HuH-7 (cell line): Measurements from ENCODE around the gene PRKCZ.
A peak's percentile ranks its signal among the peaks of the same experiment; 100 is the strongest.

Experiments used
- DNase-seq: peaks from one replicate; pipeline ENCODE4 v3.0.0; 2011; ENCODE audit warnings: low spot score

Gene PRKCZ

GRCh38 chr1:2210084-2210653, 160.0 kb downstream of the PRKCZ start:
- DNase-seq: no peak

- no peak for DNase-seq
These were observed 160.6 kb downstream of the PRKCZ start for GRCh38 chr1:2210786-2211185.

GRCh38 chr1:2212274-2212531, 162.0 kb downstream of the PRKCZ start:
- DNase-seq: no peak

- no peak for DNase-seq
These were observed 162.6 kb downstream of the PRKCZ start for GRCh38 chr1:2212532-2213491.

GRCh38 chr1:2213576-2214505, 163.6 kb downstream of the PRKCZ start:
- DNase-seq: no peak

GRCh38 chr1:2214541-2215241, 164.5 kb downstream of the PRKCZ start:
- no peak for DNase-seq

- DNase-seq: no peak
These were observed 165.1 kb downstream of the PRKCZ start for GRCh38 chr1:2215329-2215728.

- DNase-seq: no peak
These were observed 165.9 kb downstream of the PRKCZ start for GRCh38 chr1:2215909-2216766.

- no peak for DNase-seq
These were observed 166.5 kb downstream of the PRKCZ start for GRCh38 chr1:2216767-2217058.

- DNase-seq: no peak
These were observed 171.1 kb downstream of the PRKCZ start for GRCh38 chr1:2221271-2221670.

GRCh38 chr1:2224170-2224584, 174.0 kb downstream of the PRKCZ start:
- no peak for DNase-seq

GRCh38 chr1:2224631-2225428, 174.6 kb downstream of the PRKCZ start:
- no peak for DNase-seq

- no peak for DNase-seq
These were observed 176.5 kb downstream of the PRKCZ start for GRCh38 chr1:2226525-2227345.

- peak; percentile 94 for DNase-seq
These were observed 177.3 kb downstream of the PRKCZ start for GRCh38 chr1:2227346-2228156.

GRCh38 chr1:2228157-2228594, 178.0 kb downstream of the PRKCZ start, which contains the start of gene SKI:
Gene SKI (plus strand): TSS chr1:2228319. CDS start chr1:2228767, 448 bp downstream.
- DNase-seq: no peak

- DNase-seq: no peak
These were observed 178.5 kb downstream of the PRKCZ start for GRCh38 chr1:2228694-2229036.

GRCh38 chr1:2229037-2229864, 179.0 kb downstream of the PRKCZ start:
- no peak for DNase-seq
